Adrenal gland (tissue), 12 donors: Measurements from ENCODE around the gene DNAH8. TPM values are rescaled to one million over a fixed set of nuclear protein-coding genes. Genes with fewer than 3 reads are reported as not detected.
A peak's percentile ranks its signal among the peaks of the same experiment; 100 is the strongest.

Experiments used
- DNase-seq, 7 donors: peaks; one replicate each; pipeline ENCODE4 v3.0.0-alpha.2; 2019 to 2020
- H3K27ac ChIP-seq, 5 donors: fragments of 200-600 bp; sonication (generic) in 4 of 5; 1 replicate in 3 of 5; 2 replicates in 2 of 5; pipeline versions ENCODE4 v1.5.1 to v1.8.0; 2016 to 2020; ENCODE audit warnings: mild to moderate bottlenecking in 1 of 5
- H3K27me3 ChIP-seq: fragments of 200-600 bp; 2 replicates; pipeline ENCODE4 v1.8.0; 2021
- H3K36me3 ChIP-seq, 2 donors: fragments of 200-600 bp; replicated peaks in 1 of 2; 1 replicate in 1 of 2; 2 replicates in 1 of 2; pipeline versions ENCODE4 v1.5.1 to v1.8.0; 2018 to 2022
- H3K4me1 ChIP-seq, 2 donors: fragments of 200-600 bp; replicated peaks in 1 of 2; 1 replicate in 1 of 2; 2 replicates in 1 of 2; pipeline versions ENCODE4 v1.5.1 to v1.8.0; 2018 to 2021
- H3K4me3 ChIP-seq, 4 donors: fragments of 200-600 bp; sonication (generic) in 3 of 4; one replicate each; pipeline ENCODE4 v1.5.1; 2016 to 2018
- H3K9me3 ChIP-seq, 3 donors: fragments of 200-600 bp; sonication (generic) in 1 of 3; replicated peaks in 1 of 3; 1 replicate in 2 of 3; 2 replicates in 1 of 3; pipeline versions ENCODE4 v1.5.1 to v1.8.0; 2016 to 2021
- CTCF ChIP-seq, 6 experiments: fragments of 450-650 bp in 4 of 6; fragments of 200-600 bp in 2 of 6; sonication (generic) in 1 of 6; IDR thresholded peaks; 1 replicate in 5 of 6; 2 replicates in 1 of 6; pipeline versions ENCODE4 v1.5.1 to v1.8.0; 2016 to 2021; ENCODE audit warnings: antibody characterized with exemption in 6 of 6, mild to moderate bottlenecking in 2 of 6, moderate library complexity in 1 of 6
- POLR2A ChIP-seq, 2 donors: fragments of 450-650 bp; IDR thresholded peaks; one replicate each; pipeline ENCODE4 v1.6.1; 2017; ENCODE audit warnings: antibody characterized with exemption in 2 of 2, mild to moderate bottlenecking in 2 of 2, moderate library complexity in 1 of 2
- WGBS, 4 donors: extraction: QIAGEN DNeasy Blood & Tissue Kit in 2 of 4; methylation state at CpG; one replicate each; pipeline versions ENCODE4 v1.1.5 to v1.1.7; 2013 to 2017; 5-methylcytosine and 5-hydroxymethylcytosine counted together
- intact Hi-C, 2 donors: fragments of 100-400 bp; cut with DNase I; formaldehyde crosslinking; loops; one replicate each; pipeline versions ENCODE4 v1.14.1 to v1.15.0; 2022 to 2023
- polyA plus RNA-seq, 3 donors: library from polyadenylated mRNA; stranded (reverse); fragments of 200-250 nt in 2 of 3; fragments of 350-450 nt in 1 of 3; fragmentation: Illumina TruSeq in 1 of 3; extraction: RNeasy Lipid Tissue Mini Kit (QIAGEN cat#74804) in 1 of 3; gene quantifications; one replicate each; pipeline ENCODE4 v1.2.3, GENCODE V29; 2013 to 2014
- total RNA-seq, 9 donors: library from RNA; depleted of rRNA in 4 of 9; stranded (reverse); fragments of >200 nt in 4 of 9; fragments of 120-200 nt in 1 of 9; fragmentation: NEBNext Ultra II Directional in 1 of 9; extraction: Animal tissue kit (Norgen Biotek cat#: 25700) in 1 of 9; gene quantifications; one replicate each; pipeline versions ENCODE4 v1.1.0 to v1.2.4, GENCODE V29; 2013 to 2023
- donor health status: healthy with polysubstance abuse.
- donor health status: Bipolar disorder and iron deficiency.
- donor health status: DM: yes; HTN: yes; CAD: no.
- donor health status: DM: no; HTN: no; CAD: no.
- donor health status: DM: no; HTN: no; CAD: no.
- donor health status: DM: yes; HTN: yes; CAD: no.

Gene DNAH8
- total and polyA plus RNA-seq, 12 donors = under 0.01 to 0.02 TPM; not detected in 10

- H3K4me1 ChIP-seq = no peaks in the 10 kb centered on the region
- no peaks in the 10 kb centered on the region for H3K36me3 ChIP-seq
- DNase-seq = no peak
- no peak for TF ChIP-seq CTCF (IDR thresholded peaks at IDR 0.05)
- TF ChIP-seq POLR2A (IDR thresholded peaks at IDR 0.05) = no peak
- no peaks in the 10 kb centered on the region for H3K27me3 ChIP-seq
- H3K4me3 ChIP-seq = no peak overlapping the region
- no peak overlapping the region for H3K27ac ChIP-seq
- H3K9me3 ChIP-seq = no peaks in the 10 kb centered on the region
- WGBS, 4 donors = 68 to 80% (median 73%) methylated on average over 2 of the region's 2 CpGs
- intact Hi-C loops = no loop called here
Measured at GRCh38 chr6:38959138-38959537, 244.0 kb downstream of the DNAH8 start.

GRCh38 chr6:38968702-38969149, 253.6 kb downstream of the DNAH8 start:
- Histone ChIP-seq H3K27me3 (no peaks in the 10 kb centered on the region), H3K27ac (no peak overlapping the region), H3K4me1 (no peaks in the 10 kb centered on the region), H3K4me3 (no peak overlapping the region), H3K36me3 (no peaks in the 10 kb centered on the region), H3K9me3 (no peaks in the 10 kb centered on the region)
- TF ChIP-seq CTCF (IDR thresholded peaks at IDR 0.05) (no peak), POLR2A (IDR thresholded peaks at IDR 0.05) (no peak)
- no peak for DNase-seq
- intact Hi-C loops = no loop called here

GRCh38 chr6:38973178-38974057, 258.3 kb downstream of the DNAH8 start:
- H3K36me3 ChIP-seq = no peaks in the 10 kb centered on the region
- H3K4me3 ChIP-seq = no peak overlapping the region
- H3K27ac ChIP-seq = no peak overlapping the region
- H3K9me3 ChIP-seq = no peaks in the 10 kb centered on the region
- DNase-seq = peak in 4 of 7 donors; percentile 23 to 44 (median 33)
- H3K4me1 ChIP-seq = no peaks in the 10 kb centered on the region
- peaks cover 10% of the 10 kb centered on the region for H3K27me3 ChIP-seq
- 59 to 64% (median 60%) methylated on average over 8 of the region's 8 CpGs for WGBS, 4 donors
- no peak for TF ChIP-seq POLR2A (IDR thresholded peaks at IDR 0.05)
- peak; percentile 31 to 71 (median 63) for TF ChIP-seq CTCF (IDR thresholded peaks at IDR 0.05)
- intact Hi-C loops = loop anchor here (10.0 kb wide), 1 partner anchor 331 kb away; no protein-coding TSS in a partner anchor

GRCh38 chr6:38974389-38975151, 259.5 kb downstream of the DNAH8 start:
- DNase-seq = no peak
- 53 to 65% (median 58%) methylated on average over 7 of the region's 7 CpGs for WGBS, 4 donors
- intact Hi-C loops = loop anchor here (10.0 kb wide), 1 partner anchor 330 kb away; no protein-coding TSS in a partner anchor
- Histone ChIP-seq H3K27ac (no peak overlapping the region), H3K36me3 (no peaks in the 10 kb centered on the region), H3K4me3 (no peak overlapping the region), H3K27me3 (peaks cover 17% of the 10 kb centered on the region), H3K4me1 (no peaks in the 10 kb centered on the region), H3K9me3 (no peaks in the 10 kb centered on the region)
- TF ChIP-seq POLR2A (IDR thresholded peaks at IDR 0.05) (no peak), CTCF (IDR thresholded peaks at IDR 0.05) (no peak)
